HepG2 (cell line): ENCODE measurements around the gene MYCBP2. TPM values are rescaled to one million over a fixed set of nuclear protein-coding genes. Genes with fewer than 3 reads are reported as not detected.

Source experiments
- EHMT2 ChIP-seq: fragments of 200-600 bp; sonication (generic); IDR thresholded peaks from 2 replicates; pipeline ENCODE4 v1.7.0; 2017; ENCODE audit warnings: antibody characterized with exemption, low read depth, low read length, borderline replicate concordance
- EZH2 ChIP-seq: conservative IDR thresholded peaks from 2 replicates; pipeline ENCODE4 v1.6.1; 2012; ENCODE audit warnings: mild to moderate bottlenecking, low read depth, low read length, moderate library complexity
- FOSL2 ChIP-seq: sonication (generic); formaldehyde crosslinking; IDR thresholded peaks from 2 replicates; pipeline ENCODE4 v1.4.0; 2020; ENCODE audit warnings: missing genetic modification reagents
- RARG ChIP-seq: sonication (generic); formaldehyde crosslinking; IDR thresholded peaks from 2 replicates; pipeline ENCODE4 v1.4.0; 2020; ENCODE audit warnings: low read depth, mild to moderate bottlenecking, missing genetic modification reagents
- SMAD1 ChIP-seq: sonication (generic); formaldehyde crosslinking; IDR thresholded peaks from 2 replicates; pipeline ENCODE4 v1.4.0; 2020; ENCODE audit warnings: missing genetic modification reagents, low read depth, mild to moderate bottlenecking, borderline replicate concordance
- SMYD3 ChIP-seq: sonication (generic); formaldehyde crosslinking; IDR thresholded peaks from 2 replicates; pipeline ENCODE4 v1.8.1; 2023; ENCODE audit warnings: mild to moderate bottlenecking, missing genetic modification reagents
- SNAPC2 ChIP-seq: sonication (generic); formaldehyde crosslinking; IDR thresholded peaks from 2 replicates; pipeline ENCODE4 v1.8.1; 2022; ENCODE audit warnings: mild to moderate bottlenecking, missing genetic modification reagents
- SUZ12 ChIP-seq: fragments of 150-350 bp; IDR thresholded peaks from 2 replicates; pipeline ENCODE4 v1.6.1; 2014; ENCODE audit warnings: low read depth, low read length
- TARDBP ChIP-seq: sonication (generic); formaldehyde crosslinking; IDR thresholded peaks from 2 replicates; pipeline ENCODE4 v1.8.0; 2022; ENCODE audit warnings: mild to moderate bottlenecking, missing genetic modification reagents
- ZKSCAN1 ChIP-seq: fragments of 150-350 bp; IDR thresholded peaks from 2 replicates; pipeline ENCODE4 v1.6.1; 2014; ENCODE audit warnings: low read length
- ZNF331 ChIP-seq: sonication (generic); formaldehyde crosslinking; IDR thresholded peaks from 2 replicates; pipeline ENCODE4 v1.4.0; 2020; ENCODE audit warnings: missing genetic modification reagents
- ZNF350 ChIP-seq: sonication (generic); formaldehyde crosslinking; IDR thresholded peaks from 2 replicates; pipeline ENCODE4 v1.4.0; 2020; ENCODE audit warnings: mild to moderate bottlenecking, low read depth, missing genetic modification reagents, borderline replicate concordance
- ZNF562 ChIP-seq: sonication (generic); formaldehyde crosslinking; IDR thresholded peaks from 2 replicates; pipeline ENCODE4 v1.8.0; 2022; ENCODE audit warnings: missing genetic modification reagents, borderline replicate concordance
- ZNF672 ChIP-seq: sonication (generic); formaldehyde crosslinking; IDR thresholded peaks from 2 replicates; pipeline ENCODE4 v1.8.1; 2022; ENCODE audit warnings: missing genetic modification reagents
- ZNF724P ChIP-seq: sonication (generic); formaldehyde crosslinking; IDR thresholded peaks from 2 replicates; pipeline ENCODE4 v1.8.0; 2022; ENCODE audit warnings: missing genetic modification reagents, borderline replicate concordance
- ZNF773 ChIP-seq: sonication (generic); formaldehyde crosslinking; IDR thresholded peaks from 2 replicates; pipeline ENCODE4 v1.4.0; 2020; ENCODE audit warnings: missing genetic modification reagents, borderline replicate concordance
- polyA plus RNA-seq, 8 experiments: library from polyadenylated mRNA; depleted of rRNA in 3 of 8; stranded (reverse) in 7 of 8; unstranded in 1 of 8; fragments of >200 nt; fragmentation: Illumina TruSeq in 4 of 8; extraction: Trizol in 4 of 8; gene quantifications; 2 replicates each; pipeline versions ENCODE4 v1.2.1 to v1.2.3, GENCODE V29; 2011 to 2016; ENCODE audit warnings: low read depth in 4 of 8, missing spikeins in 1 of 8, mixed read lengths in 1 of 8; ENCODE audit not compliant: insufficient read depth in 1 of 8
- total RNA-seq, 5 experiments: library from RNA; depleted of rRNA; stranded (reverse); fragments of >200 nt; fragmentation: Illumina TruSeq; extraction: Trizol; gene quantifications; 2 replicates each; pipeline ENCODE4 v1.2.3, GENCODE V29; 2016; ENCODE audit warnings: low read depth in 1 of 5
- TF ChIP-seq, protein P1 (sequence below): sonication (generic); formaldehyde crosslinking; IDR thresholded peaks from 2 replicates; pipeline ENCODE4 v1.4.0; 2020; ENCODE audit warnings: mild to moderate bottlenecking, missing genetic modification reagents
- TF ChIP-seq, protein P2 (sequence below): sonication (generic); formaldehyde crosslinking; IDR thresholded peaks from 2 replicates; pipeline ENCODE4 v1.4.0; 2020; ENCODE audit warnings: mild to moderate bottlenecking, missing genetic modification reagents
- TF ChIP-seq, protein P3 (sequence below): IDR thresholded peaks from 2 replicates; pipeline ENCODE4 v1.6.1; 2016; ENCODE audit warnings: low read depth, missing genetic modification reagents, missing compliant biosample characterization

MYCBP2 gene
- total and polyA plus RNA-seq, 2 of the 13 experiments (the other 11 are each of a cell fraction or from before 2014, with no cell fraction given): 16.3 to 35.3 TPM

DNA sequence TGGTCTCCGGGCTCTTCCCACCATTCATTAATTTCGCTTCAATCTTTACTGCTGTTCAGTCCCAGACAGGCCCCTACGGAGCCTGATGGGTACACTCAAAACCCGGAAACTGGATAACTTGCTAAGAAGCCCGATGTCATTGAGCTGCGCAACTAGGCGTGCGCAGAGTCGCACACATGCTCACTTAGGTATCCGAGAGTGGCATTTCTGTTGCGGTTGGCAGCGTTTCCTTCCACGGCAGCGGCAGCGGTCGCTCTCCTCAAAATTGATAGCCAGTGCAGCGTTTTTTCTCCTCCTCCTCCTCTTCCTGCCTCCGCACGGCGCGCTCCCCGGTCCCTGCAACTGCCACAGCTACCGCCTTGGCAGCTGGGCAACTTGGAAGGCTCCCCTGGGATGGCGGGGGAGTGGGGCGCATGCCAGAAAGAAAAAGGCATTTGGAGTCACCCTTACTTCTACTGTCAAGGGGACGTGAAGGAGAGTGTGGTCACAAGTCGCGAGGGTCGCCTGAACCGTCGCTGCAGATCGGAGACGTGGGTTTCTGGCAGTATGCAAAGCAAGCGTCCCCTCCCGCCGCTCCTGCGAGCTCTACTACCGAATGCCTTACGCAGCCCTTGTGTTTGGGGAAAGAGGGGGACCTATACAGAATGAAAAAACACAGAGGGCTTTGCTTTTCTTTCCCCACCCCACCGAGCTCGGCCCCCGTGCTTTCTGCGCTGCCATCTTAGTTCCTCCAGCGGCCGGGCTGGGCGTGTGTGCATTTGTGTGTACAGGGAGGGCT lies 2.4 kb upstream of the MYCBP2 start (continued):
- no peak for TF ChIP-seq SNAPC2 (CRISPR knock-in tag)
- no peak; the same call in 1 of the 2 replicates for TF ChIP-seq ZNF350 (CRISPR knock-in tag)
- no peak for TF ChIP-seq EHMT2
- no peak for TF ChIP-seq RARG (CRISPR knock-in tag)
- TF ChIP-seq ZNF562 (CRISPR knock-in tag): no peak
- TF ChIP-seq, protein P1, sequence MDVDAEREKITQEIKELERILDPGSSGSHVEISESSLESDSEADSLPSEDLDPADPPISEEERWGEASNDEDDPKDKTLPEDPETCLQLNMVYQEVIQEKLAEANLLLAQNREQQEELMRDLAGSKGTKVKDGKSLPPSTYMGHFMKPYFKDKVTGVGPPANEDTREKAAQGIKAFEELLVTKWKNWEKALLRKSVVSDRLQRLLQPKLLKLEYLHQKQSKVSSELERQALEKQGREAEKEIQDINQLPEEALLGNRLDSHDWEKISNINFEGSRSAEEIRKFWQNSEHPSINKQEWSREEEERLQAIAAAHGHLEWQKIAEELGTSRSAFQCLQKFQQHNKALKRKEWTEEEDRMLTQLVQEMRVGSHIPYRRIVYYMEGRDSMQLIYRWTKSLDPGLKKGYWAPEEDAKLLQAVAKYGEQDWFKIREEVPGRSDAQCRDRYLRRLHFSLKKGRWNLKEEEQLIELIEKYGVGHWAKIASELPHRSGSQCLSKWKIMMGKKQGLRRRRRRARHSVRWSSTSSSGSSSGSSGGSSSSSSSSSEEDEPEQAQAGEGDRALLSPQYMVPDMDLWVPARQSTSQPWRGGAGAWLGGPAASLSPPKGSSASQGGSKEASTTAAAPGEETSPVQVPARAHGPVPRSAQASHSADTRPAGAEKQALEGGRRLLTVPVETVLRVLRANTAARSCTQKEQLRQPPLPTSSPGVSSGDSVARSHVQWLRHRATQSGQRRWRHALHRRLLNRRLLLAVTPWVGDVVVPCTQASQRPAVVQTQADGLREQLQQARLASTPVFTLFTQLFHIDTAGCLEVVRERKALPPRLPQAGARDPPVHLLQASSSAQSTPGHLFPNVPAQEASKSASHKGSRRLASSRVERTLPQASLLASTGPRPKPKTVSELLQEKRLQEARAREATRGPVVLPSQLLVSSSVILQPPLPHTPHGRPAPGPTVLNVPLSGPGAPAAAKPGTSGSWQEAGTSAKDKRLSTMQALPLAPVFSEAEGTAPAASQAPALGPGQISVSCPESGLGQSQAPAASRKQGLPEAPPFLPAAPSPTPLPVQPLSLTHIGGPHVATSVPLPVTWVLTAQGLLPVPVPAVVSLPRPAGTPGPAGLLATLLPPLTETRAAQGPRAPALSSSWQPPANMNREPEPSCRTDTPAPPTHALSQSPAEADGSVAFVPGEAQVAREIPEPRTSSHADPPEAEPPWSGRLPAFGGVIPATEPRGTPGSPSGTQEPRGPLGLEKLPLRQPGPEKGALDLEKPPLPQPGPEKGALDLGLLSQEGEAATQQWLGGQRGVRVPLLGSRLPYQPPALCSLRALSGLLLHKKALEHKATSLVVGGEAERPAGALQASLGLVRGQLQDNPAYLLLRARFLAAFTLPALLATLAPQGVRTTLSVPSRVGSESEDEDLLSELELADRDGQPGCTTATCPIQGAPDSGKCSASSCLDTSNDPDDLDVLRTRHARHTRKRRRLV (CRISPR knock-in tag): 0 out of 2 replicates have a peak, but pooled peaks have one; percentile 44
- no peak for TF ChIP-seq EZH2
- TF ChIP-seq SMYD3 (CRISPR knock-in tag): no peak
- TF ChIP-seq TARDBP (CRISPR knock-in tag): no peak
- no peak for TF ChIP-seq ZNF724P (CRISPR knock-in tag)
- TF ChIP-seq, protein P2, sequence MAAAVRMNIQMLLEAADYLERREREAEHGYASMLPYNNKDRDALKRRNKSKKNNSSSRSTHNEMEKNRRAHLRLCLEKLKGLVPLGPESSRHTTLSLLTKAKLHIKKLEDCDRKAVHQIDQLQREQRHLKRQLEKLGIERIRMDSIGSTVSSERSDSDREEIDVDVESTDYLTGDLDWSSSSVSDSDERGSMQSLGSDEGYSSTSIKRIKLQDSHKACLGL (CRISPR knock-in tag): peak; percentile 81
- TF ChIP-seq FOSL2 (CRISPR knock-in tag): 0 out of 2 replicates have a peak, but pooled peaks have one; percentile 50
- TF ChIP-seq ZKSCAN1: no peak
- TF ChIP-seq, protein P3, sequence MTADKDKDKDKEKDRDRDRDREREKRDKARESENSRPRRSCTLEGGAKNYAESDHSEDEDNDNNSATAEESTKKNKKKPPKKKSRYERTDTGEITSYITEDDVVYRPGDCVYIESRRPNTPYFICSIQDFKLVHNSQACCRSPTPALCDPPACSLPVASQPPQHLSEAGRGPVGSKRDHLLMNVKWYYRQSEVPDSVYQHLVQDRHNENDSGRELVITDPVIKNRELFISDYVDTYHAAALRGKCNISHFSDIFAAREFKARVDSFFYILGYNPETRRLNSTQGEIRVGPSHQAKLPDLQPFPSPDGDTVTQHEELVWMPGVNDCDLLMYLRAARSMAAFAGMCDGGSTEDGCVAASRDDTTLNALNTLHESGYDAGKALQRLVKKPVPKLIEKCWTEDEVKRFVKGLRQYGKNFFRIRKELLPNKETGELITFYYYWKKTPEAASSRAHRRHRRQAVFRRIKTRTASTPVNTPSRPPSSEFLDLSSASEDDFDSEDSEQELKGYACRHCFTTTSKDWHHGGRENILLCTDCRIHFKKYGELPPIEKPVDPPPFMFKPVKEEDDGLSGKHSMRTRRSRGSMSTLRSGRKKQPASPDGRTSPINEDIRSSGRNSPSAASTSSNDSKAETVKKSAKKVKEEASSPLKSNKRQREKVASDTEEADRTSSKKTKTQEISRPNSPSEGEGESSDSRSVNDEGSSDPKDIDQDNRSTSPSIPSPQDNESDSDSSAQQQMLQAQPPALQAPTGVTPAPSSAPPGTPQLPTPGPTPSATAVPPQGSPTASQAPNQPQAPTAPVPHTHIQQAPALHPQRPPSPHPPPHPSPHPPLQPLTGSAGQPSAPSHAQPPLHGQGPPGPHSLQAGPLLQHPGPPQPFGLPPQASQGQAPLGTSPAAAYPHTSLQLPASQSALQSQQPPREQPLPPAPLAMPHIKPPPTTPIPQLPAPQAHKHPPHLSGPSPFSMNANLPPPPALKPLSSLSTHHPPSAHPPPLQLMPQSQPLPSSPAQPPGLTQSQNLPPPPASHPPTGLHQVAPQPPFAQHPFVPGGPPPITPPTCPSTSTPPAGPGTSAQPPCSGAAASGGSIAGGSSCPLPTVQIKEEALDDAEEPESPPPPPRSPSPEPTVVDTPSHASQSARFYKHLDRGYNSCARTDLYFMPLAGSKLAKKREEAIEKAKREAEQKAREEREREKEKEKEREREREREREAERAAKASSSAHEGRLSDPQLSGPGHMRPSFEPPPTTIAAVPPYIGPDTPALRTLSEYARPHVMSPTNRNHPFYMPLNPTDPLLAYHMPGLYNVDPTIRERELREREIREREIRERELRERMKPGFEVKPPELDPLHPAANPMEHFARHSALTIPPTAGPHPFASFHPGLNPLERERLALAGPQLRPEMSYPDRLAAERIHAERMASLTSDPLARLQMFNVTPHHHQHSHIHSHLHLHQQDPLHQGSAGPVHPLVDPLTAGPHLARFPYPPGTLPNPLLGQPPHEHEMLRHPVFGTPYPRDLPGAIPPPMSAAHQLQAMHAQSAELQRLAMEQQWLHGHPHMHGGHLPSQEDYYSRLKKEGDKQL (CRISPR knock-in tag): no peak
- no peak for TF ChIP-seq SMAD1 (CRISPR knock-in tag)
- TF ChIP-seq ZNF331: no peak
- TF ChIP-seq ZNF773 (CRISPR knock-in tag): no peak
- no peak for TF ChIP-seq ZNF672 (CRISPR knock-in tag)
- no peak for TF ChIP-seq SUZ12
